ENCODE data around the gene GNA12. TPM values are rescaled to one million over a fixed set of nuclear protein-coding genes. Genes with fewer than 3 reads are reported as not detected.

GNA12 gene
- total and polyA plus RNA-seq, 9 of the 15 experiments (the other 6 are each of a cell fraction or from before 2014, with no cell fraction given) = 0.65 to 32.7 (median 9.6) TPM

DNA sequence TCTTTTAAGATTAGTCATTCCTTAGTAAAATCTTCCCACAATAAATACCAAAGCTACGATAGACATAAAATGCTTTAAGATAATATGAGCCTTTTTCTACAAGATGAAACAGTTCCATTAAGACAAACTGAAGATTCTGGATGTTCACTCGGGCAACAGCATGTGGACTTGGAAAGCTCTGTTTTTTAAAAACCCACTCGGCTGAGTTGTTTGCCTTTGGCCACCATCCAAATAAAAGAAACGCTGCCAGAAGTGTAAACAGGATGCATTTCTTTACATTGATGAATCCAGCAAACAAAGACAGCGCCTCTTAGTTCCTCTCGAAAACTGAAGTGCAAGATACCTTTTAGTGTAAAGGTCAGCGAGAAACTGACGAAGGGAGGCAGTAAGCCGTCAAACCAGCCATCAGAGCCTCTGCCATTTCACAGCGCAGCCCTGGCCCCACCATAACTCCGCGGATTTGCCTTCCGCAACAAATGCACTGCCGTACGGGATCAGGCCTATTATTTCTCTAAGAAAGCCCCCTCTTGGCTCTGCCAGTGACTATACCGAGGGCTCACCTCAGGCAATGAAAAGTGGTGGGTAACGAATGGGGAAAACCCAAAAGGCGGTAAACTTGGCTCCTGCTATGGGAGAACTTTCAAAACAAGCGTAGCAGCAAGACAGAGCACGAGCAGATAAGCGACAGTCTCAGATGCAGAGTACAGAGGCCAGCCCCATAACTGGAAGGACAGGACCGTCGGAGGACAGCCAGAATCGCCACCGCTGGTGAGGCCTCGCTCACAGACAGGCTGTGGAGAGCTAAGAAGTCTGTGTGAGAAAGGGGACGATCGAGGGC is 41.4 kb downstream of the GNA12 start:
- intact Hi-C loops (cut with micrococcal nuclease) = no loop called here
- H3K27ac ChIP-seq (ENCODE audit: extremely low read depth, low read depth, low read length) = no peak overlapping the region

GRCh38 chr7:2802101-2802500 is 42.0 kb downstream of the GNA12 start:
- WGBS (ENCODE audit: insufficient coverage, low coverage, missing lambda C conversion rate) = 54% methylated on average over 2 of the region's 2 CpGs
- Histone ChIP-seq H2AFZ (ENCODE audit: low read depth, low read length) (no peak overlapping the region), H4K20me1 (replicated peaks; ENCODE audit: control insufficient read depth, insufficient read depth, low read length) (0 out of 2 replicates have a peak, but pooled peaks cover 3% of the 10 kb centered on the region), H3K36me3 (ENCODE audit: control insufficient read depth, insufficient read depth, low read length) (no peaks in the 10 kb centered on the region), H3K27me3 (ENCODE audit: control insufficient read depth in 2 of 2, insufficient read depth in 2 of 2, low read length in 2 of 2) (no peaks in the 10 kb centered on the region), H3K27ac (ENCODE audit: extremely low read depth, low read depth, low read length) (no peak overlapping the region), H3K4me3 (no peak overlapping the region), H3K4me1 (replicated peaks in 1 of 2; ENCODE audit: control insufficient read depth in 2 of 2, insufficient read depth in 2 of 2, low read length in 2 of 2) (peaks cover 11 to 28% of the 10 kb centered on the region in 2 experiments; a peak in 4 of 5 replicates), H3K9me3 (replicated peaks; ENCODE audit: control insufficient read depth, insufficient read depth, low read depth, low read length) (no peaks in the 10 kb centered on the region), H3K9ac (ENCODE audit: insufficient read depth in 1 of 2, low read depth in 2 of 2, low read length in 2 of 2) (no peak overlapping the region), H3K9me1 (ENCODE audit: control insufficient read depth, insufficient read depth, low read length) (no peaks in the 10 kb centered on the region), H3K79me2 (ENCODE audit: control insufficient read depth, insufficient read depth, low read length) (peaks cover 27% of the 10 kb centered on the region), H3K4me2 (ENCODE audit: insufficient read depth, low read length) (no peak overlapping the region)
- intact Hi-C loops (cut with micrococcal nuclease) (no loop called here), in situ Hi-C loops (cut with MboI) (no loop called here)
- CTCF ChIA-PET (ENCODE audit: low intra/inter-chr PET ratio) = no interaction called here
- POLR2A ChIA-PET = interaction anchor here (1.3 kb wide), 1 partner anchor 44 kb away, joined by 3 read pairs; no protein-coding TSS in a partner anchor
- ATAC-seq (no peak), DNase-seq (ENCODE audit: extremely low read depth in 1 of 4, low spot score in 3 of 4) (no peak), FAIRE-seq (no peak)
- BruUV-seq (replicated peaks) = no TSS peak
- TF ChIP-seq TRIM24 (IDR thresholded peaks at IDR 0.05) = no peak
- TF ChIP-seq STAG1 (CRISPR knock-in tag; IDR thresholded peaks at IDR 0.05; ENCODE audit: borderline replicate concordance) = no peak
- no peak for TF ChIP-seq ZNF274 (IDR thresholded peaks at IDR 0.05; ENCODE audit: borderline replicate concordance, low read depth, low read length)
- no peak for TF ChIP-seq ARID2 (IDR thresholded peaks at IDR 0.05)
- no peak for TF ChIP-seq ZNF140 (CRISPR knock-in tag; IDR thresholded peaks at IDR 0.05)
- TF ChIP-seq, protein P1, sequence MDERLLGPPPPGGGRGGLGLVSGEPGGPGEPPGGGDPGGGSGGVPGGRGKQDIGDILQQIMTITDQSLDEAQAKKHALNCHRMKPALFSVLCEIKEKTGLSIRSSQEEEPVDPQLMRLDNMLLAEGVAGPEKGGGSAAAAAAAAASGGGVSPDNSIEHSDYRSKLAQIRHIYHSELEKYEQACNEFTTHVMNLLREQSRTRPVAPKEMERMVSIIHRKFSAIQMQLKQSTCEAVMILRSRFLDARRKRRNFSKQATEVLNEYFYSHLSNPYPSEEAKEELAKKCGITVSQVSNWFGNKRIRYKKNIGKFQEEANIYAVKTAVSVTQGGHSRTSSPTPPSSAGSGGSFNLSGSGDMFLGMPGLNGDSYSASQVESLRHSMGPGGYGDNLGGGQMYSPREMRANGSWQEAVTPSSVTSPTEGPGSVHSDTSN (CRISPR knock-in tag; IDR thresholded peaks at IDR 0.05; ENCODE audit: low read depth) = no peak
- TF ChIP-seq, protein P1 (tag; conservative IDR thresholded peaks at IDR 0.05; ENCODE audit: low read depth) = no peak
- TF ChIP-seq MXI1 (IDR thresholded peaks at IDR 0.05; ENCODE audit: low read depth, low read length) = no peak
- no peak for TF ChIP-seq SAFB (IDR thresholded peaks at IDR 0.05; ENCODE audit: borderline replicate concordance, low read depth, low read length)
- no peak for TF ChIP-seq CREB5 (CRISPR knock-in tag; IDR thresholded peaks at IDR 0.05)

More for the DNA sequence above, 41.4 kb downstream of the GNA12 start:
- ChIA-PET CTCF (ENCODE audit: low intra/inter-chr PET ratio) (no interaction called here), POLR2A (interaction anchor here (0.5 to 1.3 kb wide), 3 partner anchors 44 to 148 kb away, joined by 3 to 4 read pairs (median 4); no protein-coding TSS in a partner anchor)
- Histone ChIP-seq H3K9me1 (ENCODE audit: control insufficient read depth, insufficient read depth, low read length) (no peaks in the 10 kb centered on the region), H3K27me3 (ENCODE audit: control insufficient read depth in 2 of 2, insufficient read depth in 2 of 2, low read length in 2 of 2) (no peaks in the 10 kb centered on the region), H3K9me3 (replicated peaks; ENCODE audit: control insufficient read depth, insufficient read depth, low read depth, low read length) (no peaks in the 10 kb centered on the region), H4K20me1 (replicated peaks; ENCODE audit: control insufficient read depth, insufficient read depth, low read length) (0 out of 2 replicates have a peak, but pooled peaks cover 3% of the 10 kb centered on the region), H3K4me3 (no peak overlapping the region), H3K4me1 (replicated peaks in 1 of 2; ENCODE audit: control insufficient read depth in 2 of 2, insufficient read depth in 2 of 2, low read length in 2 of 2) (peaks cover 11 to 28% of the 10 kb centered on the region in 2 experiments; a peak in 4 of 5 replicates), H3K79me2 (ENCODE audit: control insufficient read depth, insufficient read depth, low read length) (peaks cover 27% of the 10 kb centered on the region), H3K9ac (ENCODE audit: insufficient read depth in 1 of 2, low read depth in 2 of 2, low read length in 2 of 2) (0 out of 4 replicates have a peak overlapping the region, but pooled peaks of 1 of the 2 experiments have one; percentile 49), H3K4me2 (ENCODE audit: insufficient read depth, low read length) (no peak overlapping the region), H3K36me3 (ENCODE audit: control insufficient read depth, insufficient read depth, low read length) (no peaks in the 10 kb centered on the region), H2AFZ (ENCODE audit: low read depth, low read length) (no peak overlapping the region)
- FAIRE-seq (no peak), DNase-seq (ENCODE audit: extremely low read depth in 1 of 4, low spot score in 3 of 4) (no peak), ATAC-seq (no peak)
- no TSS peak for BruUV-seq (replicated peaks)
- TF ChIP-seq BRF1 (IDR thresholded peaks at IDR 0.05; ENCODE audit: borderline replicate concordance, extremely low read depth, insufficient read length) (no peak), NFIC (IDR thresholded peaks at IDR 0.05) (peak; percentile 53; the same call in 1 of the 2 replicates)
- WGBS (ENCODE audit: insufficient coverage, low coverage, missing lambda C conversion rate) = 79% methylated on average over 28 of the region's 28 CpGs
- in situ Hi-C loops (cut with MboI) = no loop called here

All from K562 (cell line).